ENCODE data around the gene SELENOV. TPM values are rescaled to one million over a fixed set of nuclear protein-coding genes. Genes with fewer than 3 reads are reported as not detected.

SELENOV gene
- total RNA-seq, 1 donor from 2014 or later: not detected

DNA sequence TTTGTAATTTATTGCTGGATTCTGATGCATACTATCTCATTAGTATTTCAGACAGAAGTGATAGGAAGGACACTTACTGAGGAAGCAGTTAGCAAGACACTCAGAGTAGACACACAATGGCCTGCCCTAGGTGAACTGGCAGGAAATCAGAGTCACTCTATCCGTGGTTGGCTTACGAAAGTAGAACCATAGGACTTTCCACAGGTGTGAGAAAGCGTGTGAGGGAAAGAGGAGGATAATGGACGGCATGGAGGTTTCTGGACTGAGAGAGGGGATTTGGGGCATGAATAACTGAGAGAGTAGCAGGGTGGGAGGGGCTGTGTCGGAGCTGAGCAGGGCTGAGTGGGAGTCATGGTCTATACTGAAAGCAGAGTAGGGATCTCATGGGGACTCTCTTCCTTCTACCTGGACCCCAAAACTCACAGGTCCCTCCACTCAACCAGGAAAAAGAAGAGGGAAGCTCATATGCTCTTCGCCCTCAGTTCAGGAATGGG, 43.7 kb downstream of the SELENOV start:
- DNase-seq: no peak

DNA sequence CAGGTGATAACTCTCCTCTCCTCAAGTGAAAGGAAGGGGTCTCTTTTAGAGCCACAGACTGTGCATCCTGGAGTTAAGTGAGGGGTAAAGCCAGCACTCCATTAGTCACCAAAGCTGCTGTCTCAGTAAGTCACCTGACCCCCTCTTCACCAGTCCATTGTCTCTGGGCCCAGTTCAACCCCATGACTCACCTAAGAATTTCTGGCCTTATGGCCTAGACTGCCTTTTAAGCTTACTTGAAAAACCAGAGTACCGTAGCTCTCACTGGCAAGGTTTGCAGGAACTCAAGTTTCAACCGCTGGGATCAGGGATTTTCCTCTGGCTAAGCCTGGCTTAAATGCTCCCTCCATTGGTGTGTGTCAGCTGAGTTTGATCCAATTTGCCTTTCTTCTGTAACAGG, 48.5 kb downstream of the SELENOV start:
- DNase-seq: no peak

DNA sequence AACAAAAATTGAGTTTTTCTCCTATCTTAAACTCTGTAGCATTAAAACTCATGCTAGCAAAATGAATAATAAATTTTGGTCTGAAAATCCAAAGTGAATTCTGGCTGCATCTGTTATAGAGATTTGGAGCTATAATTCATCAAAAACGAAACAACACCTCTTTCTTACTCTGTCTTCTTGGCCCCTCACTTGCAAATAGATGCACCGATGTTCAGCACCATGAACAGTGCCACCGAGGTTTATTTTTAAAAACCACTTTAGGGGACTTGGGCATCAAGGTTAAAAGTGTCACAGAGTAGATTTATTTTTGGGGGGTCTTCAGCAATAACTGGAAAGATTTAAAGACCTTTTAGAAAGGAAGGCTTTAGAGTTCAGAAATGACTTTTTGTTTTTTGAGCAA, 51.1 kb downstream of the SELENOV start:
- no peak for DNase-seq

DNA sequence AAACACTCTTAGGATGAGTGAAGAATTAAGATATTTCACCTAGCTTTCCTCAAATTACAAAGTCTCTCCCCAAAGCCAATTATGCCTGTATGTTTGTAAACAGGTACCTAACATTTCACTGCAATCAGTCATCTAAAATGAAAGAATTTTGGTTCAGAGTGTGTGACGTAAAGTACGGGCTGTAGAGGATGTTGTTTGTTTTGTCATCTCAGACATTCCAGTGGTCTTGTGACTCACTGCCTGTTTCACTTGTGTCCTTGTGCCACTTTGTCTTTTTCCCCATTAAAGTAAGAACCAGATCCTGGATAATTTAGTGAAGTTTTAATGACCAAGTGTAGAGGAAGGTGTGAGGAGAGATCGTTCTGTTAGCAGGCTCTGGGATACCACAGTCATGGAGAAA, 53.7 kb downstream of the SELENOV start:
- no peak for DNase-seq

Other genes starting within 250 kb of the SELENOV start
- not detected for gene IFNL2, start 246.7 kb upstream of the SELENOV start, total RNA-seq
- not detected for gene IFNL1, start 218.7 kb upstream of the SELENOV start, total RNA-seq
- 6.9 TPM for gene LRFN1, start 194.3 kb upstream of the SELENOV start, total RNA-seq
- gene GMFG, start 179.1 kb upstream of the SELENOV start, total RNA-seq: 5.3 TPM
- gene SAMD4B, start 172.7 kb upstream of the SELENOV start, total RNA-seq: 18.7 TPM
- 29.2 TPM for gene PAF1, start 124.0 kb upstream of the SELENOV start, total RNA-seq
- gene MED29, start 123.8 kb upstream of the SELENOV start, total RNA-seq: 17.2 TPM
- 1.2 TPM for gene ZFP36, start 108.3 kb upstream of the SELENOV start, total RNA-seq
- 27.3 TPM for gene PLEKHG2, start 102.5 kb upstream of the SELENOV start, total RNA-seq
- gene RPS16, start 79.2 kb upstream of the SELENOV start, total RNA-seq: 77.0 TPM
- gene SUPT5H, start 69.6 kb upstream of the SELENOV start, total RNA-seq: 47.9 TPM
- 39.6 TPM for gene TIMM50, start 34.3 kb upstream of the SELENOV start, total RNA-seq
- gene DLL3, start 16.2 kb upstream of the SELENOV start, total RNA-seq: 15.8 TPM
- gene EID2B, start 17.7 kb downstream of the SELENOV start, total RNA-seq: 18.9 TPM
- 26.4 TPM for gene EID2, start 25.0 kb downstream of the SELENOV start, total RNA-seq
- gene LGALS13, start 87.4 kb downstream of the SELENOV start, total RNA-seq: not detected
- gene LGALS16, start 140.8 kb downstream of the SELENOV start, total RNA-seq: not detected
- not detected for gene LGALS14, start 189.3 kb downstream of the SELENOV start, total RNA-seq
- gene CLC, start 222.9 kb downstream of the SELENOV start, total RNA-seq: not detected

Measured in occipital lobe (tissue), 2 donors.